Gastrocnemius medialis (tissue), 4 donors: Measurements from ENCODE around the gene VEGFC. TPM values are rescaled to one million over a fixed set of nuclear protein-coding genes. Genes with fewer than 3 reads are reported as not detected.

Experiments
- ATAC-seq, 2 donors: fragments of 150-250 bp; one replicate each; pipeline ENCODE4 v1.9.1; 2016
- DNase-seq, 2 donors: peaks; one replicate each; pipeline ENCODE4 v3.0.0-alpha.2; 2019
- H3K27ac ChIP-seq, 4 donors: fragments of 200-600 bp; sonication (generic); 1 replicate in 1 of 4; 2 replicates in 3 of 4; pipeline ENCODE4 v1.5.1; 2016 to 2018; ENCODE audit warnings: mild to moderate bottlenecking in 2 of 4, moderate library complexity in 1 of 4
- H3K27me3 ChIP-seq, 3 donors: fragments of 200-600 bp; sonication (generic) in 2 of 3; 1 replicate in 1 of 3; 2 replicates in 2 of 3; pipeline versions ENCODE4 v1.5.1 to v1.6.0; 2016 to 2019; ENCODE audit warnings: mild to moderate bottlenecking in 1 of 3, moderate library complexity in 1 of 3
- H3K36me3 ChIP-seq, 2 donors: fragments of 200-600 bp; sonication (generic) in 1 of 2; one replicate each; pipeline ENCODE4 v1.5.1; 2017 to 2018
- H3K4me1 ChIP-seq, 2 donors: fragments of 200-600 bp; sonication (generic) in 1 of 2; one replicate each; pipeline ENCODE4 v1.5.1; 2016 to 2017; ENCODE audit warnings: mild to moderate bottlenecking in 2 of 2
- H3K4me3 ChIP-seq, 4 donors: fragments of 200-600 bp; sonication (generic) in 3 of 4; 1 replicate in 1 of 4; 2 replicates in 3 of 4; pipeline ENCODE4 v1.5.1; 2016 to 2019; ENCODE audit warnings: mild to moderate bottlenecking in 2 of 4
- H3K9me3 ChIP-seq, 3 donors: fragments of 200-600 bp; sonication (generic) in 2 of 3; 1 replicate in 1 of 3; 2 replicates in 2 of 3; pipeline ENCODE4 v1.5.1; 2016 to 2019
- POLR2A ChIP-seq, 2 donors: fragments of 450-650 bp; IDR thresholded peaks; one replicate each; pipeline ENCODE4 v1.6.1; 2017; ENCODE audit warnings: antibody characterized with exemption in 2 of 2, mild to moderate bottlenecking in 2 of 2, moderate library complexity in 2 of 2
- in situ Hi-C, 4 donors: fragments of 200-750 bp; cut with MboI; loops; one replicate each; pipeline versions ENCODE4 v1.15.0 to v1.8.0; 2017; ENCODE audit warnings: low sequenced_read_pairs in 4 of 4
- intact Hi-C: fragments of 100-400 bp; cut with DNase I; formaldehyde crosslinking; loops from one replicate; pipeline ENCODE4 v1.15.1; 2023; ENCODE audit warnings: low total_unique reads
- total RNA-seq, 4 donors: library from RNA; depleted of rRNA; stranded (reverse); fragments of >200 nt; gene quantifications; one replicate each; pipeline versions ENCODE4 v1.1.0 to v1.2.3, GENCODE V29; 2016
- TF ChIP-seq, protein P1 (sequence below), 5 experiments: fragments of 450-650 bp in 3 of 5; fragments of 200-600 bp in 2 of 5; sonication (generic) in 2 of 5; IDR thresholded peaks in 4 of 5; conservative IDR thresholded peaks in 1 of 5; 1 replicate in 4 of 5; 2 replicates in 1 of 5; pipeline ENCODE4 v1.5.1; 2016 to 2019; ENCODE audit warnings: antibody characterized with exemption in 5 of 5, mild to moderate bottlenecking in 3 of 5, moderate library complexity in 3 of 5

The VEGFC gene
- total RNA-seq, 4 donors from 2014 or later = 1.1 to 2.9 (median 2.3) TPM

DNA sequence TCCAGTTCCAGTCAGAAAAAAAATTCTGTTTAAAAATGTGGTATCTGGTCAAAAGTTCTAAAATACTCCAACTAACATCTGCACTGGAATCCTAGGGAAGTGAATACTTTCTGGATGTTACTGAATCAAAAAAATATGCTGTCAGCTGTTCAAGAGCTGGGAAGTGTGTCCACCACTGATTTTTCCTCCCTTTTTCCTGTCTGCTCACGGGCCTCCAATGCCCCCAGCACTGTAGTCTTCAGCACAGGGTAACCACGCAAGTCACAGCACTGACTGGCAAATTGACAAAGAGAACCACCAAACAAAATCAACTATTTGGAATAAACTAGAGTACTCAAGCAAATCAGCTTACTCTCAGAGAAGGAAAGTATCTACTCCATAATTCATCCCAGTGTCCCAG lies 9.9 kb downstream of the VEGFC start:
- in situ Hi-C loops = no loop called here
- DNase-seq = no peak

DNA sequence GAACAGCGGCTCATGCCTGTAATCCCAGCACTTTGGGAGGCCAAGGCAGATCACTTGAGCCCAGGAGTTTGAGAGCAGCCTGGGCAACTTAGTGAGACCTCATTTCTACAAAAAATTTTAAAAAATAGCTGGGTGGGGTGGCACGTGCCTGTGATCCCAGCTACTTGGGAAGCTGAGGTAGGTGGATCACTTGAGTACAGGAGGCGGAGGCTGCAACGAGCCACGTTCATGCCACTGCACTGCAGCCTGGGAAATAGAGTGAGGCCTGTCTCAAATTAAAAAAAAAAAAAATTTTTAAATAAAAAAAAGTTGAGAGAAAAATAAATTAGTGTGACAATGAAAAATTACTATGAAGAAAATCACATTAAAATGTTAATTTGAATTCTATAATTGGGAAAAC lies 10.5 kb downstream of the VEGFC start:
- no peak for DNase-seq
- ATAC-seq = peak in 1 of 2 donors; percentile 52
- intact Hi-C loops = no loop called here
- TF ChIP-seq POLR2A (IDR thresholded peaks at IDR 0.05) = no peak
- TF ChIP-seq, protein P1, sequence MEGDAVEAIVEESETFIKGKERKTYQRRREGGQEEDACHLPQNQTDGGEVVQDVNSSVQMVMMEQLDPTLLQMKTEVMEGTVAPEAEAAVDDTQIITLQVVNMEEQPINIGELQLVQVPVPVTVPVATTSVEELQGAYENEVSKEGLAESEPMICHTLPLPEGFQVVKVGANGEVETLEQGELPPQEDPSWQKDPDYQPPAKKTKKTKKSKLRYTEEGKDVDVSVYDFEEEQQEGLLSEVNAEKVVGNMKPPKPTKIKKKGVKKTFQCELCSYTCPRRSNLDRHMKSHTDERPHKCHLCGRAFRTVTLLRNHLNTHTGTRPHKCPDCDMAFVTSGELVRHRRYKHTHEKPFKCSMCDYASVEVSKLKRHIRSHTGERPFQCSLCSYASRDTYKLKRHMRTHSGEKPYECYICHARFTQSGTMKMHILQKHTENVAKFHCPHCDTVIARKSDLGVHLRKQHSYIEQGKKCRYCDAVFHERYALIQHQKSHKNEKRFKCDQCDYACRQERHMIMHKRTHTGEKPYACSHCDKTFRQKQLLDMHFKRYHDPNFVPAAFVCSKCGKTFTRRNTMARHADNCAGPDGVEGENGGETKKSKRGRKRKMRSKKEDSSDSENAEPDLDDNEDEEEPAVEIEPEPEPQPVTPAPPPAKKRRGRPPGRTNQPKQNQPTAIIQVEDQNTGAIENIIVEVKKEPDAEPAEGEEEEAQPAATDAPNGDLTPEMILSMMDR (IDR thresholded peaks at IDR 0.05 in 4 of 5, conservative IDR thresholded peaks at IDR 0.05 in 1 of 5) = no peak
- Histone ChIP-seq H3K27me3 (no peaks in the 10 kb centered on the region), H3K9me3 (no peaks in the 10 kb centered on the region), H3K27ac (peak overlapping the region; percentile 68 to 75 (median 71)), H3K36me3 (no peaks in the 10 kb centered on the region), H3K4me3 (peak overlapping the region; percentile 1 to 29 (median 16)), H3K4me1 (peaks cover 4 to 17% of the 10 kb centered on the region in 2 donors)
- in situ Hi-C loops = no loop called here

More for the DNA sequence above, 9.9 kb downstream of the VEGFC start:
- intact Hi-C loops = no loop called here
- Histone ChIP-seq H3K9me3 (no peaks in the 10 kb centered on the region), H3K27me3 (no peaks in the 10 kb centered on the region), H3K4me1 (peaks cover 4 to 17% of the 10 kb centered on the region in 2 donors), H3K4me3 (no peak overlapping the region), H3K36me3 (no peaks in the 10 kb centered on the region), H3K27ac (peak overlapping the region in 3 of 4 donors; percentile 6 to 75 (median 68))
- no peak for ATAC-seq
- TF ChIP-seq POLR2A (IDR thresholded peaks at IDR 0.05) = no peak
- TF ChIP-seq, protein P1 (IDR thresholded peaks at IDR 0.05 in 4 of 5, conservative IDR thresholded peaks at IDR 0.05 in 1 of 5) = no peak

DNA sequence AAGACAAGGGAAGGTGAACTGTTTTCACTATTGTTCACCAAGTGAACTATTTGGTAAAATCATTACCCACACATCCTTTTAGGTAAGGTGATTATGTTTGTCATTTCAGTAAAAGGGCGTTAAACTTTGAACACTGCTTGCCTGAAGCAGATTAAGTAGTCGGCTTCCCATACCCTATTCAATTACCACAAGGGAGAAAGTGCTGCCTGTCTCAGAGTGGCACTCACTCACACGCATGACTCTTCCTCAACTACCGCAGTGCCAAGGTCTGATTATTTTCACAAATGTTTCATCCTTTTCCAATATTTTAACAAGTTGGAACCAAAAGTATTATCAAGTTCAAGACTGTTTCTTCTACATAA lies 11.0 kb downstream of the VEGFC start:
- Histone ChIP-seq H3K4me3 (peak overlapping the region; percentile 1 to 29 (median 16)), H3K36me3 (no peaks in the 10 kb centered on the region), H3K9me3 (no peaks in the 10 kb centered on the region), H3K27me3 (no peaks in the 10 kb centered on the region), H3K4me1 (peaks cover 4 to 17% of the 10 kb centered on the region in 2 donors), H3K27ac (peak overlapping the region; percentile 68 to 75 (median 71))
- in situ Hi-C loops = no loop called here
- ATAC-seq = peak; percentile 68 to 91
- no peak for TF ChIP-seq POLR2A (IDR thresholded peaks at IDR 0.05)
- TF ChIP-seq, protein P1 (IDR thresholded peaks at IDR 0.05 in 4 of 5, conservative IDR thresholded peaks at IDR 0.05 in 1 of 5) = no peak
- intact Hi-C loops = no loop called here
- peak in 1 of 2 donors; percentile 10 for DNase-seq

GRCh38 chr4:176780995-176781738 lies 11.6 kb downstream of the VEGFC start:
- Histone ChIP-seq H3K27me3 (no peaks in the 10 kb centered on the region), H3K27ac (peak overlapping the region; percentile 68 to 75 (median 71)), H3K9me3 (no peaks in the 10 kb centered on the region), H3K4me1 (peaks cover 4 to 17% of the 10 kb centered on the region in 2 donors), H3K36me3 (no peaks in the 10 kb centered on the region), H3K4me3 (peak overlapping the region in 3 of 4 donors; percentile 6 to 29 (median 27))
- DNase-seq (no peak), ATAC-seq (peak; percentile 11 to 19)
- TF ChIP-seq, protein P1 (IDR thresholded peaks at IDR 0.05 in 4 of 5, conservative IDR thresholded peaks at IDR 0.05 in 1 of 5) = no peak
- no peak for TF ChIP-seq POLR2A (IDR thresholded peaks at IDR 0.05)
- in situ Hi-C loops (no loop called here), intact Hi-C loops (no loop called here)
